GM21367 (cell line): ENCODE data around the gene ZNF582.
"Not testable (repeated sequence)": the region's sequence is repeated elsewhere in the genome, so short reads cannot be mapped to it uniquely, and the experiment has no call there.

Source experiments
- ATAC-seq: cut with Tn5 transposase; IDR thresholded peaks from one replicate; pipeline ENCODE4 v1.9.1; 2021; ENCODE audit not compliant: unreplicated experiment

Gene ZNF582

DNA sequence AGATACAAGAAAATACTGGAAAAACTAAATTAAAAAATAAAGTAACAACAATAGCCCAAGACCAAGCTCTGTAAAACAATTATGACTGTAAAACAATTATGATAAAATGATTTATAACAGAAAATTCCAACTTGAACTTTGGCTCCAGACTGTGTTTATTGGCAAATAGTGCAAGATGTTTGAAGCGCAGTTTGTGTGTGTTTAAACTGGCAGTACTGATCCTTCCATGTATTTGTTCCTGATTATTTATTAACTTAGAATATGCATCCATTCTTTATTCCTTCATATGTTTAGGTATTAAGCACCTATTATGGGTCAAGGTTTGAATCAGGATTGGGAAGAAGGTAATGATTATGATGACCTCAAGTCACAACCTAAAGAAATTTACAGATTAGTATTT lies 37.8 kb downstream of the ZNF582 start:
- no peak for ATAC-seq

DNA sequence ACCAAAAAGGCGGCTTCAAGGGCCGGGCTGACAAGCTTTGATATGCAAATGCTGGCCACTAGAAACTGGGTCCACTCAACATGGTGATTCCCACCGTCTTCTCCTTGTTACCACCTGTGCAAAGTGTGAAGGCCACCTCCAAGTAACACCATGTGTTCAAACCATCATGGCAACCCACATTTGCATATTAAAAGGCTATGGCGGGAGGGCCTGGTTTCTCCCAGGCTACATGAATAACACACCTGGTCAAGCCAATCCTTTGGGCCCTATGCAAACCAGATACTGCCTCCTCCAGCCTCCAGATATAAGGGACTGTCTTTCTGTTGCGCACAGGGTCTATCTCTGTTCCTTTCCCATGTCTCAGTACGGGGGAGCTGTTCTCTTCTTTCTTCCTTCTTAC lies 42.1 kb downstream of the ZNF582 start:
- no peak for ATAC-seq

DNA sequence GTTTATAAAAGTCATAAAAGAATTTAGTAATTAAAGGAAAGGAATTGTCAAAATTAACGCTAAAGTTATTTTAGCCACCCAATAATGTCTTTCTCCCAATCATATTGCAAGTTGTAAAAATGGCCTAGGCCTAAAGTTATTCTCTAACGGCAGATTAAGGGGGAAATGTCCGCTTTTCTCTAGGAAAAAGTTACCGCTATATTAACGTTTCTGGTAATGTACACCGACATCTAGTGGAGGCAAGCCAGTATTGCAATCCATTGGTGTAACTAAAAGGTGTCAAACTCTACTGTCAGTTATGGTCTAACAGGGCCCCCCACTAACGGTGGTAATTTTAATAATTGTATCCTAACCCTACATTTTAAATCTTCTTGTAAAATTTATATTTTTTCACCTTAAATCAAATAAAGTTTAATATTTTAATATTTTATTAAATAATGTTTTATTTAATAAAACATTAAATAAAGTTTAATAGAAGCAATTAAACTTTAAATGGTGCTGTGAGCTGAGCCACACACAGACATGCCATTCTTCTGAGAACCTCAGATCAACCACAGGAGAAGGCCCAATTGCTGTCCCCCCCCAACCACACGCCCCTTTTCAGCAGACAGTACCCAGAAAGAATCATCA lies 42.8 kb downstream of the ZNF582 start:
- no peak for ATAC-seq

DNA sequence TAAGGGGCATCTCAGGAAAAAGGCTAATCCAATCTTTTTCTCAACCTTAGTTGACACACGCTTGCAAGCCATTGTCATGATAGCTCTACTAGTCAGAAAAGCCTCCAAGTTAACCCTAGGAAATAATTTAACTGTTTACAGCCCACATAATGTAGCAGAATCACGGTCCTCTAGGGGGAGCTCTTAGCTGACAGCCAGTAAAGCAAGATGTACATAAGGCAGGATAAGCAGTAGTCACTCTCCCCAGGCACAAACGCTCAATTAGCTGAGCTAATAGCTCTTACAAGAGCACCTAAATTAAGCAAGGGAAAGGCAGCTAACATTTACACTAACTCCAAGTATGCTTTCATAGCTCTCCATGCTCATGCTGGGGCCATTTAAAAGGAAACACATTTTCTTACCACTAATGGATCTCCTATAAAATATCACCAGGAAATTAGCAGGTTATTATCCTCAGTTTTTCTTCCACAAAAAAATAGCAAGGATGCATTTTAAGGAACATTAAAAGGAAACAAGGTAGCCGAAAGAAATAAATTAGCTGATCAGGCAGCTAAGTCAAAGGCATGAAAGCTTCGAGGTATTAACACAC lies 45.0 kb downstream of the ZNF582 start:
- ATAC-seq: no peak

DNA sequence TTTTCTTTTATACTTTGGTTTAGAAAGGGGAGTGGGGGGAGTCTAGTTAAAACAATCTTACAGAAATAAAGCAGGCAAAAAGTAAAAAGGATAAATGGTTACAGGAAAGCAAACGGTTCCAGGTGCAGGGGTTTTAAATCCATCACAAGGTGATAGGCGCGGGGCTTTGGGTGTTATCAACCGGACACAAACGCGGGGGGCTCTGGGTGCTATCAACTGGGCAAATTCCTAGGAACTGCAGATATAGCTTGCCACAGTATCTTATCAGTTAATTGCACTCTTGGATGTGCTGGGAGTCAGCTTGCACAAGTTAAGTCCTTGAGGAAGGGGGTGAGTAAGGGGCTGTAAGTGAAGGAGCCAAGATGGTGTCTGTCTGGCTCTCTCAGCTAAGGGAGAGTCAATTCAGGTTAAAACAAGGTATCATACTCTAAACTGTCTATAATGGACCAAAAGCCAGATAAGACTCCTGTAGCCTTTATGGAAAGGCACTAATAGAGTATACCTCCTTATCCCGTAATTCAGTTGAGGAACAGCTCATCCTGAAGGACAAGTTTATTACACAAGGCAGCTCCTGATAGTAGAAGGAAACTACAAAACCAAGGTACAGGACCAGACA lies 46.1 kb downstream of the ZNF582 start:
- ATAC-seq: no peak

DNA sequence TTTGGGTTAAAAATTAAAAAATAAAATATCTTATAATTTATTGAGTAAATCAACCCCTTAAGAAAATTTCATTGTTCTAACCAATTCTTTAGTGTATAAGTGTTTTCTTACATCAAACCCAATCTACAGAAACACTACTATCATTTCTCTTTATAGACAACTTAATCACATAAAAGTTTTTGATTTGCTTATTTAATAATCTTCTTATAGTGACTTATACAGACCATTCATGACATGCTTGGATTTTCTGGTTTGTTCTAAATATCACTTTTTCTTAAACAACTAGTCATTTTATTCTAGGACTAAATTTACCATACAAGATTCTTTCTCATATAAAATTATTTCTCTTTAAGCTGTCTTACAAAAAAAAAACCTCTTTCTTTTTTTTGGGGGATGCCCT lies 51.4 kb downstream of the ZNF582 start:
- ATAC-seq: no peak

DNA sequence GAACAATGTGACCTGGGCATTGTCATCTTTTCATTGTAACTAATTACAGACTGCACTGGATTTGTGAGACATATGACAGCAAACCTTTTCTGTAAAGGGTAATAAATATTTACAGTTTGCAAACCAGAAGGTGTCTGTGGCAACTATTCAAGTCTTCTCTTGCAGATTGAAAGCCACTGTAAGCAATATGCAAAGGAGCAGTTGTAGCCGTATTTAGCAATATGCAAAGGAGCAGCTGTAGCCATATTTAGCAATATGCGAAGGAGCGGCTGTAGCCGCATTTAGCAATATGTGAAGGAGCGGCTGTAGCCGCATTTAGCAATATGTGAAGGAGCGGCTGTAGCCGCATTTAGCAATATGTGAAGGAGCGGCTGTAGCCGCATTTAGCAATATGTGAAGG lies 54.3 kb downstream of the ZNF582 start:
- ATAC-seq: not testable (repeated sequence)

DNA sequence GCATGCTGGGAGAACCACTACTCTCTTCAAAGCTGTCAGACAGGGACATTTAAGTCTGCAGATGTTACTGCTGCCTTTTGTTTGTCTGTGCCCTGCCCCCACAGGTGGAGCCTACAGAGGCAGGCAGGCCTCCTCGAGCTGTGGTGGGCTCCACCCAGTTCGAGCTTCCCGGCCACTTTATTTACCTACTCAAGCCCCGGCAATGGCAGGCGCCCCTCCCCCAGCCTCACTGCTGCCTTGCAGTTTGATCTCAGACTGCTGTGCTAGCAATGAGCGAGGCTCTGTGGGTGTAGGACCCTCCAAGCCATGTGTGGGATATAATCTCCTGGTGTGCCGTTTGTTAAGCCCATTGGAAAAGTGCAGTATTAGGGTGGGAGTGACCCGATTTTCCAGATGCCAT lies 56.3 kb downstream of the ZNF582 start:
- not testable (repeated sequence) for ATAC-seq

DNA sequence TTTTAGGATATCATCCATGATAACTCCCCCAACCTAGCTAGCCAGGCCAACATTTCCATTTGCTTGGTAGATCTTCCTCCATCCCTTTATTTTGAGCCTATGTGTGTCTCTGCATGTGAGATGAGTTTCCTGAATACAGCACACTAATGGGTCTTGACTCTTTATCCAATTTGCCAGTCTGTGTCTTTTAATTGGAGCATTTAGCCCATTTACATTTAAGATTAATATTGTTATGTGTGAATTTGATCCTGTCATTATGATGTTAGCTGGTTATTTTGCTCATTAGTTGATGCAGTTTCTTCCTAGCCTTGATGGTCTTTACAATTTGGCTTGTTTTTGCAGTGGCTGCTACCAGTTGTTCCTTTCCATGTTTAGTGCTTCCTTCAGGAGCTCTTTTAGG lies 58.0 kb downstream of the ZNF582 start:
- not testable (repeated sequence) for ATAC-seq

DNA sequence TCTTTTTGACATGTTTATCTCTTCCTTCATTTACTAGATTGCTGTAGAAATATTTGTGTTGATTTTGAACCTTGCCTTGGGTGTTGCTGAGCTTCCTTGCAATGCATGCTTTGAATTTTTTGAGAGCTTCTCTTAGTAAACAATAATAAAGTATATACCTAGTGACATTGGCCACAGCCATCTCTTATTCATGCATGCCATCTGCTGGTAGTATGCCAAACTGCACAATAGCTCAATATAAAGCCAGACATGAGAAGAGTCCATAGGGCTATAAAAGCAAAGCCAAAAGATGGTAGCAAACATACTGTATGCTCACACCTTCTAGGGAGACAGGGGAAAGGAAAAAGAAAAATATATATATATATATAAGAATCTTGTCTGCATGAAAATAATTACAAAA lies 59.8 kb downstream of the ZNF582 start:
- no peak for ATAC-seq
